ENCODE measurements around the gene MYG1.

The MYG1 gene

GRCh38 chr12:53299101-53299453, 418 bp upstream of the MYG1 start:
- TF ChIP-seq, protein P1, sequence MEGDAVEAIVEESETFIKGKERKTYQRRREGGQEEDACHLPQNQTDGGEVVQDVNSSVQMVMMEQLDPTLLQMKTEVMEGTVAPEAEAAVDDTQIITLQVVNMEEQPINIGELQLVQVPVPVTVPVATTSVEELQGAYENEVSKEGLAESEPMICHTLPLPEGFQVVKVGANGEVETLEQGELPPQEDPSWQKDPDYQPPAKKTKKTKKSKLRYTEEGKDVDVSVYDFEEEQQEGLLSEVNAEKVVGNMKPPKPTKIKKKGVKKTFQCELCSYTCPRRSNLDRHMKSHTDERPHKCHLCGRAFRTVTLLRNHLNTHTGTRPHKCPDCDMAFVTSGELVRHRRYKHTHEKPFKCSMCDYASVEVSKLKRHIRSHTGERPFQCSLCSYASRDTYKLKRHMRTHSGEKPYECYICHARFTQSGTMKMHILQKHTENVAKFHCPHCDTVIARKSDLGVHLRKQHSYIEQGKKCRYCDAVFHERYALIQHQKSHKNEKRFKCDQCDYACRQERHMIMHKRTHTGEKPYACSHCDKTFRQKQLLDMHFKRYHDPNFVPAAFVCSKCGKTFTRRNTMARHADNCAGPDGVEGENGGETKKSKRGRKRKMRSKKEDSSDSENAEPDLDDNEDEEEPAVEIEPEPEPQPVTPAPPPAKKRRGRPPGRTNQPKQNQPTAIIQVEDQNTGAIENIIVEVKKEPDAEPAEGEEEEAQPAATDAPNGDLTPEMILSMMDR (IDR thresholded peaks at IDR 0.05; ENCODE audit: low read depth, low read length), result no peak
- TF ChIP-seq POLR2A (IDR thresholded peaks at IDR 0.05; ENCODE audit: extremely low read depth, insufficient read length), result no peak
- no peak for TF ChIP-seq MYC (IDR thresholded peaks at IDR 0.05; ENCODE audit: low read depth, low read length)
- TF ChIP-seq MAX (IDR thresholded peaks at IDR 0.05; ENCODE audit: low read depth, low read length), result no peak
- DNase-seq (ENCODE audit: low read depth), result peak; percentile 92
- H3K4me3 ChIP-seq (ENCODE audit: low read depth, low read length), result peak overlapping the region; percentile 93

- DNase-seq (ENCODE audit: low read depth), result peak; percentile 35
- TF ChIP-seq MYC (IDR thresholded peaks at IDR 0.05; ENCODE audit: low read depth, low read length), result no peak
- no peak for TF ChIP-seq MAX (IDR thresholded peaks at IDR 0.05; ENCODE audit: low read depth, low read length)
- TF ChIP-seq POLR2A (IDR thresholded peaks at IDR 0.05; ENCODE audit: extremely low read depth, insufficient read length), result no peak
- TF ChIP-seq, protein P1 (IDR thresholded peaks at IDR 0.05; ENCODE audit: low read depth, low read length), result no peak
These were observed 692 bp downstream of the MYG1 start for GRCh38 chr12:53300187-53300586.

GRCh38 chr12:53302903-53303302, 3.4 kb downstream of the MYG1 start:
- no peak overlapping the region for H3K4me3 ChIP-seq (ENCODE audit: low read depth, low read length)
- no peak for DNase-seq (ENCODE audit: low read depth)
- TF ChIP-seq, protein P1 (IDR thresholded peaks at IDR 0.05; ENCODE audit: low read depth, low read length), result no peak

More at GRCh38 chr12:53300187-53300586, 692 bp downstream of the MYG1 start:
- H3K4me3 ChIP-seq (ENCODE audit: low read depth, low read length), result peak overlapping the region; percentile 93

DNA sequence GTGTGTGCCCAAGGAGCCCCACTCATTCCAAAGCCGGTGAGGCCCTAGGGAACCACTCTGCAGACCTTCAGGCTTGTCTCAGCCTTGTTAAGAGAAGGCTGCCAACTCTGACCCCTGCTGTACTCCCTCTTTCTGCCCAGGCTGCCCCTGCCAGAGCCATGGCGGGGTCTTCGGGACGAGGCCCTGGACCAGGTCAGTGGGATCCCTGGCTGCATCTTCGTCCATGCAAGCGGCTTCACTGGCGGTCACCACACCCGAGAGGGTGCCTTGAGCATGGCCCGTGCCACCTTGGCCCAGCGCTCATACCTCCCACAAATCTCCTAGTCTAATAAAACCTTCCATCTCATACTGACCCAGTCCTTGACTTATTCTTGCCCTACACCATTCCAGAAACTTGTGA, 7.3 kb downstream of the MYG1 start:
- TF ChIP-seq MYC (IDR thresholded peaks at IDR 0.05; ENCODE audit: low read depth, low read length) (no peak), POLR2A (IDR thresholded peaks at IDR 0.05; ENCODE audit: extremely low read depth, insufficient read length) (no peak), MAX (IDR thresholded peaks at IDR 0.05; ENCODE audit: low read depth, low read length) (no peak)
- TF ChIP-seq, protein P1 (IDR thresholded peaks at IDR 0.05; ENCODE audit: low read depth, low read length), result no peak
- no peak for DNase-seq (ENCODE audit: low read depth)
- H3K4me3 ChIP-seq (ENCODE audit: low read depth, low read length), result no peak overlapping the region

- TF ChIP-seq MYC (IDR thresholded peaks at IDR 0.05; ENCODE audit: low read depth, low read length) (no peak), POLR2A (IDR thresholded peaks at IDR 0.05; ENCODE audit: extremely low read depth, insufficient read length) (no peak), MAX (IDR thresholded peaks at IDR 0.05; ENCODE audit: low read depth, low read length) (no peak)
- TF ChIP-seq, protein P1 (IDR thresholded peaks at IDR 0.05; ENCODE audit: low read depth, low read length), result no peak
- H3K4me3 ChIP-seq (ENCODE audit: low read depth, low read length), result no peak overlapping the region
- no peak for DNase-seq (ENCODE audit: low read depth)
These were observed 8.8 kb downstream of the MYG1 start for GRCh38 chr12:53308276-53308675.

- TF ChIP-seq, protein P1 (IDR thresholded peaks at IDR 0.05; ENCODE audit: low read depth, low read length), result no peak
- H3K4me3 ChIP-seq (ENCODE audit: low read depth, low read length), result no peak overlapping the region
- peak; percentile 66 for DNase-seq (ENCODE audit: low read depth)
These were observed 14.5 kb downstream of the MYG1 start for GRCh38 chr12:53313996-53314395.

Measured in NB4 (cell line).